HepG2 (cell line): ENCODE data around the gene TSPAN31. TPM values are rescaled to one million over a fixed set of nuclear protein-coding genes. Genes with fewer than 3 reads are reported as not detected.

Source experiments
- AGO2 ChIP-seq: fragments of 200-400 bp; formaldehyde crosslinking; optimal IDR thresholded peaks from 2 replicates; pipeline ENCODE3; 2017; ENCODE audit warnings: mild to moderate bottlenecking, low read depth, low read length, moderate library complexity
- BCL6 ChIP-seq: IDR thresholded peaks from 2 replicates; pipeline ENCODE4 v1.6.1; 2016; ENCODE audit warnings: missing genetic modification reagents, missing compliant biosample characterization
- EED ChIP-seq: sonication (generic); formaldehyde crosslinking; IDR thresholded peaks from 2 replicates; pipeline ENCODE4 v1.5.0; 2020; ENCODE audit warnings: mild to moderate bottlenecking, missing genetic modification reagents
- ETV5 ChIP-seq: IDR thresholded peaks from 2 replicates; pipeline ENCODE4 v1.6.1; 2018; ENCODE audit warnings: missing biosample characterization, missing genetic modification reagents, inconsistent platforms, borderline replicate concordance
- JUN ChIP-seq: sonication (generic); formaldehyde crosslinking; IDR thresholded peaks from 2 replicates; pipeline ENCODE4 v1.4.0; 2020; ENCODE audit warnings: mild to moderate bottlenecking, missing genetic modification reagents
- NFE2 ChIP-seq: sonication (generic); formaldehyde crosslinking; IDR thresholded peaks from 2 replicates; pipeline ENCODE4 v1.4.0; 2020; ENCODE audit warnings: missing genetic modification reagents
- NFYB ChIP-seq: sonication (generic); formaldehyde crosslinking; IDR thresholded peaks from 2 replicates; pipeline ENCODE4 v1.4.0; 2020; ENCODE audit warnings: missing genetic modification reagents
- PCBP1 ChIP-seq: fragments of 200-400 bp; formaldehyde crosslinking; IDR thresholded peaks from 2 replicates; pipeline ENCODE4 v1.6.1; 2017; ENCODE audit warnings: mild to moderate bottlenecking, low read depth, low read length, borderline replicate concordance
- RBM22 ChIP-seq: fragments of 200-400 bp; formaldehyde crosslinking; optimal IDR thresholded peaks from 2 replicates; pipeline ENCODE3; 2017; ENCODE audit warnings: mild to moderate bottlenecking, low read length, moderate library complexity
- RFXANK ChIP-seq: IDR thresholded peaks from 2 replicates; pipeline ENCODE4 v1.6.1; 2016
- SALL1 ChIP-seq: sonication (generic); formaldehyde crosslinking; IDR thresholded peaks from 2 replicates; pipeline ENCODE4 v1.8.0; 2022; ENCODE audit warnings: mild to moderate bottlenecking, missing genetic modification reagents
- STAG1 ChIP-seq: sonication (generic); formaldehyde crosslinking; IDR thresholded peaks from 2 replicates; pipeline ENCODE4 v1.4.0; 2020; ENCODE audit warnings: missing genetic modification reagents
- UBTF ChIP-seq: sonication (generic); formaldehyde crosslinking; IDR thresholded peaks from 2 replicates; pipeline ENCODE4 v1.4.0; 2020; ENCODE audit warnings: mild to moderate bottlenecking, missing genetic modification reagents
- ZFP91 ChIP-seq: sonication (generic); formaldehyde crosslinking; IDR thresholded peaks from 2 replicates; pipeline ENCODE4 v1.9.0; 2022; ENCODE audit warnings: missing genetic modification reagents, mild to moderate bottlenecking, borderline replicate concordance
- ZNF20 ChIP-seq: sonication (generic); formaldehyde crosslinking; IDR thresholded peaks from 2 replicates; pipeline ENCODE4 v1.4.0; 2020; ENCODE audit warnings: mild to moderate bottlenecking, moderate library complexity, missing genetic modification reagents
- ZNF260 ChIP-seq: sonication (generic); formaldehyde crosslinking; IDR thresholded peaks from 2 replicates; pipeline ENCODE4 v1.4.0; 2020; ENCODE audit warnings: missing genetic modification reagents, low read depth, mild to moderate bottlenecking, borderline replicate concordance
- ZNF432 ChIP-seq: sonication (generic); formaldehyde crosslinking; IDR thresholded peaks from 2 replicates; pipeline ENCODE4 v1.5.0; 2020; ENCODE audit warnings: missing genetic modification reagents, mild to moderate bottlenecking, borderline replicate concordance
- ZNF460 ChIP-seq: sonication (generic); formaldehyde crosslinking; IDR thresholded peaks from 2 replicates; pipeline ENCODE4 v1.5.1; 2020; ENCODE audit warnings: missing genetic modification reagents, mild to moderate bottlenecking, borderline replicate concordance
- ZNF572 ChIP-seq: sonication (generic); formaldehyde crosslinking; IDR thresholded peaks from 2 replicates; pipeline ENCODE4 v1.5.1; 2020; ENCODE audit warnings: mild to moderate bottlenecking, missing genetic modification reagents
- ZNF652 ChIP-seq: IDR thresholded peaks from 2 replicates; pipeline ENCODE4 v1.6.1; 2016; ENCODE audit warnings: low read depth, borderline replicate concordance
- ZNF800 ChIP-seq: sonication (generic); formaldehyde crosslinking; IDR thresholded peaks from 2 replicates; pipeline ENCODE4 v1.4.0; 2020; ENCODE audit warnings: missing genetic modification reagents
- polyA plus RNA-seq, 8 experiments: library from polyadenylated mRNA; depleted of rRNA in 3 of 8; stranded (reverse) in 7 of 8; unstranded in 1 of 8; fragments of >200 nt; fragmentation: Illumina TruSeq in 4 of 8; extraction: Trizol in 4 of 8; gene quantifications; 2 replicates each; pipeline versions ENCODE4 v1.2.1 to v1.2.3, GENCODE V29; 2011 to 2016; ENCODE audit warnings: low read depth in 4 of 8, missing spikeins in 1 of 8, mixed read lengths in 1 of 8; ENCODE audit not compliant: insufficient read depth in 1 of 8
- total RNA-seq, 5 experiments: library from RNA; depleted of rRNA; stranded (reverse); fragments of >200 nt; fragmentation: Illumina TruSeq; extraction: Trizol; gene quantifications; 2 replicates each; pipeline ENCODE4 v1.2.3, GENCODE V29; 2016; ENCODE audit warnings: low read depth in 1 of 5
- TF ChIP-seq, protein P1 (sequence below): sonication (generic); formaldehyde crosslinking; conservative IDR thresholded peaks from 2 replicates; pipeline ENCODE4 v1.4.0; 2020; ENCODE audit warnings: missing genetic modification reagents

The TSPAN31 gene
- total and polyA plus RNA-seq, 2 of the 13 experiments (the other 11 are each of a cell fraction or from before 2014, with no cell fraction given): 10.4 to 24.6 TPM

DNA sequence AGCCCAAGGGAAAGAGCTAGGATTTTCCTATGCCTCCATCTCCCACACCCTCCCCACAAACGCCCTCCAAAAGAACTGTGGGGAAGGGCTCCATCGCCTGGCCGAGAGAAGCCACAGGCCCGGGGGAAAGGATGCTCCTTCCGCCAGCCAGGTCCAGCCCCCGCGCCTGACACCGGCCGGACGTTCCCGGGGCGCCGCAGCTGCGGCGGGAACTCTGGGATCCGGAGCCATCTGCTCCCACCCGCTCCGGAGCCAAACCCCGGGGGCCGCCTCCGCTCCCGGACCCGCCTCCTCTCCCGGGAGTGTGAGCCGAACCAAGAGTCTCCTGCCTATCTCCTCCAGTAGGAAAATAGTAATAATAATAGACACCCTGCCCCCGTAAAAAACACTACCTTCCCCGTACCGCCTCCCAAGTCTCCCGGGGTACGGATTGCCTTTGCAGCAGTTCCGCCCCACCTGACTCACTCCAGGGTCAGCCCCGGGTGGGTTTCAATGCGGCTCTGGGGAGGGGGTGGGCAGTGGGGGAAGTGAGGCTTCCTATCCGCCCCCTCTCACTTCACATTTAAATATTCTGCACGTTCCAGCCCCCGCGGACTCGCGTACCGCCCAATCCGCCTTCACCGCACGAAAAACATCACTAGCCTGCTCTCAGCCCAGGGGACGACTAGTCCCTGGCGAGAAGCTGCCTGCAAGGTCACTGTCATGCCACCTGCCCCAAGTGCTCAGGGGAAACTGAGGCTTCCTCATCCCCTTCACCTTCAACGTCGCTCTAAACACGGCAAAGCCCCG lies 8.7 kb upstream of the TSPAN31 start (continued):
- TF ChIP-seq RBM22 (no peak), AGO2 (no peak), ZNF572 (CRISPR knock-in tag) (no peak), ZFP91 (CRISPR knock-in tag) (peak; percentile 38; the same call in 1 of the 2 replicates), STAG1 (CRISPR knock-in tag) (peak; percentile 66), ETV5 (CRISPR knock-in tag) (peak; percentile 50; the same call in 1 of the 2 replicates), RFXANK (CRISPR knock-in tag) (no peak), ZNF20 (CRISPR knock-in tag) (no peak), NFYB (CRISPR knock-in tag) (no peak), JUN (CRISPR knock-in tag) (no peak), NFE2 (CRISPR knock-in tag) (no peak), BCL6 (CRISPR knock-in tag) (0 out of 2 replicates have a peak, but pooled peaks have one; percentile 13), PCBP1 (no peak), ZNF460 (CRISPR knock-in tag) (no peak), ZNF800 (CRISPR knock-in tag) (no peak), EED (CRISPR knock-in tag) (no peak), UBTF (CRISPR knock-in tag) (peak; percentile 64; the same call in 1 of the 2 replicates), SALL1 (CRISPR knock-in tag) (no peak), ZNF652 (CRISPR knock-in tag) (no peak), ZNF260 (CRISPR knock-in tag) (no peak), ZNF432 (no peak)
- TF ChIP-seq, protein P1, sequence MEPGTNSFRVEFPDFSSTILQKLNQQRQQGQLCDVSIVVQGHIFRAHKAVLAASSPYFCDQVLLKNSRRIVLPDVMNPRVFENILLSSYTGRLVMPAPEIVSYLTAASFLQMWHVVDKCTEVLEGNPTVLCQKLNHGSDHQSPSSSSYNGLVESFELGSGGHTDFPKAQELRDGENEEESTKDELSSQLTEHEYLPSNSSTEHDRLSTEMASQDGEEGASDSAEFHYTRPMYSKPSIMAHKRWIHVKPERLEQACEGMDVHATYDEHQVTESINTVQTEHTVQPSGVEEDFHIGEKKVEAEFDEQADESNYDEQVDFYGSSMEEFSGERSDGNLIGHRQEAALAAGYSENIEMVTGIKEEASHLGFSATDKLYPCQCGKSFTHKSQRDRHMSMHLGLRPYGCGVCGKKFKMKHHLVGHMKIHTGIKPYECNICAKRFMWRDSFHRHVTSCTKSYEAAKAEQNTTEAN (CRISPR knock-in tag): no peak
